T-helper 22 cell (primary cell): ENCODE data around the gene ZNF516.
"Not testable (repeated sequence)": the region's sequence is repeated elsewhere in the genome, so short reads cannot be mapped to it uniquely, and the experiment has no call there.

Source experiments
- DNase-seq: peaks from one replicate; pipeline ENCODE4 v3.0.0-alpha.2; 2020; ENCODE audit warnings: low read depth

The ZNF516 gene

DNA sequence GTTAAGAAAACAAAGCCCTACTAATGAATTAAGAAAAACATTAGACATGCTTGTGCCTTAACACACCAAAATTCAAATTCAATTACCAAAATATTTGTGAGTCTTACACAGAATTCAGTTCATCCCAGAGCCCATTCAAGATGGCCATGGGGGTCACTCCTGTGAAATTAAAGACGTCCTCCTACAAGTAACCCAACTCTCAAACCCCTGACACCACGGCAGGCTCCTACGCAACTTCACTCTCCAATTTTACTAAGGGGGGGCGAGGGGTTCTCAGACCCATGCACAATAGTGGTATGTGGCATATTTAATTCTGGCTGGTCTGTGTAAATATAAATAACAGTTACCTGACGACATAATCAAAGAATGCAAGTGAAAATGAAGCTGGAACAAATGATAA lies 5.0 kb downstream of the ZNF516 start:
- no peak for DNase-seq

GRCh38 chr18:76489081-76489480 lies 6.0 kb downstream of the ZNF516 start:
- DNase-seq = no peak

DNA sequence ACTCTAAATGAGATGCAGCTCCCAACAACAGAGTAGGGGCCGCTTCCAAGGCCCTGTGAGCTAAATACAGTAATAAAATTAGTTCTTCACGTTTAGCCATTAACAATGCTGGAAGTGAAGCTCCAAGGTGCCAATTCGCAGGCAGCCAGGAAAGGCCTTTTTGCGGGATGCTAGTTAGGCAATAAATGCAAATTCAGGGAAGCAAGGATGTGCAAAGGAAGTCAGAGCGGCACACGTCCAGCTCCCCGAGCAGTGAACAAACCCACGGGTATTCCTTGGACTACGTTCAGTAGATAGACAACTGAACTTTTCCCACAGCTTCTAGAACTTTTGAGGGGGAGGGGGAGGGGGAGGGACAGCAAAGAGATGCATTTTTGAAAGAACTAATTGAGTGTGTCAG lies 6.9 kb downstream of the ZNF516 start:
- DNase-seq = no peak

DNA sequence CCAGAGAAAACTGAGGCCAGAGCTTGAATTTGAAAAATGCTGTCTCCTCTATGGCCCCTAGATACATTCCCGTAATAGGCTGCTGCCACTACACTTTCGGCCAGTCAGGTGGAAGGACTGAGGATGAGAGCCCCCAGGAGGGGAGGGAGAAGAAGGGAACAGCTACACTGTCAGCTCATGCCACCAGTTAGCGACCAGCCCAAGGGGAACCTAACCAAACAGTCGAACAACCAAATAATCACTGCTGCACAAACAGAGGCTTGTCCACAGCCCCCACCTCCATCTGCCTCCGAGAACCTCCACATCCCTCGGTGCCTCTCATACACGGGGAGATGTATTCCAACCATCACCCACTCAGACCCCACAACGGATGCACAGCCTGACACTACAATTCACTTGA lies 7.3 kb downstream of the ZNF516 start:
- no peak for DNase-seq

GRCh38 chr18:76487070-76487469 lies 8.0 kb downstream of the ZNF516 start:
- DNase-seq = no peak

GRCh38 chr18:76486574-76486973 lies 8.5 kb downstream of the ZNF516 start:
- no peak for DNase-seq

GRCh38 chr18:76486038-76486437 lies 9.0 kb downstream of the ZNF516 start:
- DNase-seq = no peak

GRCh38 chr18:76484749-76485387 lies 10.2 kb downstream of the ZNF516 start:
- DNase-seq = no peak

DNA sequence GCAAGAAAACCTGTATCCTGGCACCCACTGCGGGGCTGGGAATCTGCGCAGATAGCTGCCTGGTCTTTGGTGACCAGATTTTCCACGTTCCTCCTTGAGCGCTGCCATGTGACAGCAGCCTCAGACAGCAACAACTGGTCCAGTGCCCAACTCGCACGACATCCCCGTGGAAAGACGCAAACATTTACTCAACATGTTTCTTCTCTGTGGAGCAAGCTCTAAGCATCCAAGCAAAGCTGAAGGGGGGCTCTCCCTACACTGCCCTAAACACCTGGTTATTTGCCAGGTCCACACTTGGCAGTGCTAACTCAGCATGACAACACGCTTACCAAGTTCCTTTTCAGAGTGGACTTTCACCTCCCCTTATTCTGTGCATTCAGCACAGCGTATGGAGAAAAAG lies 11.3 kb downstream of the ZNF516 start:
- DNase-seq = no peak

- DNase-seq = no peak
Measured at GRCh38 chr18:76482971-76483691, 11.9 kb downstream of the ZNF516 start.

DNA sequence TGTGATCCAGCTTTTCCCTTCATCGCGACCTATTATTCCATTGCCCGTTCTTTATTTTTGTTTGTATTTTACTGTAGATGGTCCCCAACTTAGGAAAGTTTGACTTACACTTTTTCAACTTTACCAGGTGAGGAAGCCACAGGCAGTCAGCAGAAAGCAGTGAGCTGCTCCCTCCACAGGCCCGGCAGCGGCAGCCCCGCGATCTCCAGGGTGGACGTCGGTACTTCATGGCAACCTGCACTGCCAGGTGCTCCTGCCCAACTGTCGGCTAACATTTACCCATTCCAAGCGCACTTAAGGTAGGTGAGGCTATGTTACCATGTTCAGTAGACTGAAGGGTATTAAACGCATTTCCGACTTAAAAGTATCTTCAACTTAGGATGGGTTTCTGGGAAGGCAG lies 12.8 kb downstream of the ZNF516 start:
- no peak for DNase-seq

DNA sequence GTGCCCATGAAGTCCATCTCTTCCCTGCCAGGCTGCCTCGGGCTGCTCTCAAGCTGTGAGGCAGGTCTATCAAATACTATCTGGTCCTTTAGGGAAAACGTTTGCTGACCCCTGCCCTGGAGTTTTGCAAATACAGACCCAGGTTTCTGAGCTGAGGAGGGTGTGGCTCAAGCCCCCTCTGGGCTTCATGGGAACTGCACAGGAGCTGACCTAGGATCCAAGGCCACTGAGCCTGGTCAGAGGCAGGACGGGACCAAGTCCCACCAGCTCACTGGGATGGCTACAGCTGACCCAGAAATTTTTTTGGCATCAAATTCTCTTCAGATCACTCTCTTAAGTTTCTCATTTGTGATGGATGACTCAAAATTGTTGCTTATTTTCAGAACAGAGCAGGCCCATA lies 14.1 kb downstream of the ZNF516 start:
- DNase-seq = no peak

DNA sequence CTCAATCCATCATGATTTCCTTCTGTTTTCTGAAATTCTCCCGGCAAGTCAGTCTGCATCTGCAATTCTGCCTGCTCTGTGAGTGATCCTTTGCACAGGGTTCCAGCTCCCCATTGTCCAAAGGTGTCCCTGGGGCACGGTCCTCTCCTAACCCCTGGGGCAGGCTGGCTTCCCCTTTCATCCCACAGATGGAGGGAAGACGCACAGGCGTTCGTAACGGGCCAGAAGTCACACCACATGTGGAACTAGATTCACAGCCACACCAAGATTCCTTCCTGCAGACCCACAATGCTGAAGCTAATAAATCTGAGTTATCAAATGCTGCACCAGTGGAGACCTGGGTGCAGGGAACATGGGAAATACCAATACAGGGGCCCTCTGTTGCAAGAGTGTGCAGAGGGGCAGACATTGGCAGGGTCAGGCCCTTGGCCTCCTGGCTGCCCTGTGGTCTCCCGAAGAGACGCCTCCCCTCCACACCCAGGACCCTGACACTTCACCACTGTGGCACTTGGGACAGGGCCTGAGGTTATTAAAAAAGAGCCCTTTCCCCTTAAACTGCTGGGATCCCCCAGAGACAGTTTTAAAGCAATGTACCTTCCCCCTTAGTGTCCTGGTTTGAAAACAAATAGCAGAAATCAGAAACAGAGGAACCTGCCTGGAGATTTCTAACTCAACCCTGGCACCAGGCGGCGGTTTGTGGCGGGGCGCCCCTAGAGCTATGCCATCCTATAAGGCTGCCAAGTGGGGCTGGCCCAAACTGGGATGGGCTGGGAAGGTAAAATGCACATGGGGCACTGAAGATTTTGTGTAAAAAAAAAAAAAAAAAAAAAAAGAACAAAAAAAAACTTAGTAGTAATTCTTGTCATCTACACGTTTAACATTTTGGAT lies 15.4 kb downstream of the ZNF516 start:
- no peak for DNase-seq

GRCh38 chr18:76476665-76477561 lies 18.1 kb downstream of the ZNF516 start:
- DNase-seq = no peak

DNA sequence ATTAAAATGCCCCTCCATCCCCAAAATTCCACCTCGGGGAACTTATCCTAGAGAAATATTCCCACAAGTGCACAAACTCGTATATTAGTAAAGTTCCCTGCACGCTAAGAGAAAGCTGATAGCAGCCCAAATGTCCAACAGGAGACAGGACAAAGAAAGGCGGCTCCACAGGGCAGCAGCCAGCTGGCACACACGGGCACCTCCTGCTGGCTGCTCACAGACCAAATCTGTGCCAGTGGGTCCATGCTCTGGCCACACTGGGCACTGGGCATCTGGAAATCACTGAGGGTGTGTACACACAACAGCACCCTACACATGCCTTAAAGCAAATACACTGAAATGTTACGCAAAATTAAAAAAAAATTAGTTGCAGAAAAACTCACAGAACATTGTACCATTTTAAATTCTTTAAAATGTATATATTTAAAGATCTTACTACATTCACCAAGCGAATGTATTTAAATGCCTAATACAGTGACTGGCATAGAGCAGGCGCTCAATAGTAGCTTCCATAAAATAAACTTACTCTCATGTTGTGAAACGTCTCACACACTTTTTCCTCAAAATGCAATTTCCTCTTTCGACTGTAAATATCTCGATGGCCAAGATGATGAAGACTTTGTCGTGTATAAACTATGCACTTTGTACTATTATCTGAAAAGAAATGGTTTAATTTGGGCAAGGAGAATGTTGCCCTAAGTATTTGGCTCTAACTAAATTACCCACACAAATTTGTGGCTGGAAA lies 19.4 kb downstream of the ZNF516 start:
- DNase-seq = no peak

GRCh38 chr18:76474824-76475223 lies 20.2 kb downstream of the ZNF516 start:
- no peak for DNase-seq

- not testable (repeated sequence) for DNase-seq
Measured at GRCh38 chr18:76473521-76473920, 21.5 kb downstream of the ZNF516 start.

DNA sequence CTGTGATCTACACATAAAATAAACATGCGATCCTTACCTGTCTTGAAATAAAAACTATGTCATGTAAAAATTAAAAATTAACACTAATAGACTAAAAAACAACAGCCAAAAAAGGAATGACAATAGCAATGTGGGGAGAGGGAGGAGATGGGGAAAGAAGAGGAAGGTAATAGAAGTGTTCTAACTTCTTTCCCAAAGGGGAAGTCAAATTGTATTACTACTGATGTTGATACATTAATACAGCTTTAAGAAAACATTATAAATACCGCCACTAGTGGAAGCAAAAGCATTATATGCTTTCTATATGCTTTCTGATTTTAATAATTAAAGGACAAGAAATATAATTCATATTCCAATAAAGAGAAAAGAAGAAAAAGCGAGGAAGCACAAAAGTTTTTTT lies 22.2 kb downstream of the ZNF516 start:
- no peak for DNase-seq

- no peak for DNase-seq
Measured at GRCh38 chr18:76471593-76471992, 23.4 kb downstream of the ZNF516 start.

GRCh38 chr18:76468345-76469304 lies 26.4 kb downstream of the ZNF516 start:
- no peak for DNase-seq
